ENCODE results near the gene DLG2.

DNA sequence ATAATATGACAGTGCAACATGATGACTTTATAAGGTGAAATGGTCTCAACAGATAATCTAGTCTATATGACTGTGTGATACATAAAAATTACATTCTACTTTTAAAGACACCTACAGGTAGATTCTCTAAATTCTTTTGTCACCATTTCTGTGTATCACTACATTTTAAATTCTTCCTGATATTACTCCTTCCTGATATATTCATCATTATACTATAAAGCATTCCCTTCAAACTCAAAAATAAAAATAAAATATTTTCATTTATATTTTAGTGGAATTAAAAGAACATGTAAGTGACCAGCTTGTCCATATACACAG, 1062.3 kb downstream of the DLG2 start:
- TF ChIP-seq, protein P1, sequence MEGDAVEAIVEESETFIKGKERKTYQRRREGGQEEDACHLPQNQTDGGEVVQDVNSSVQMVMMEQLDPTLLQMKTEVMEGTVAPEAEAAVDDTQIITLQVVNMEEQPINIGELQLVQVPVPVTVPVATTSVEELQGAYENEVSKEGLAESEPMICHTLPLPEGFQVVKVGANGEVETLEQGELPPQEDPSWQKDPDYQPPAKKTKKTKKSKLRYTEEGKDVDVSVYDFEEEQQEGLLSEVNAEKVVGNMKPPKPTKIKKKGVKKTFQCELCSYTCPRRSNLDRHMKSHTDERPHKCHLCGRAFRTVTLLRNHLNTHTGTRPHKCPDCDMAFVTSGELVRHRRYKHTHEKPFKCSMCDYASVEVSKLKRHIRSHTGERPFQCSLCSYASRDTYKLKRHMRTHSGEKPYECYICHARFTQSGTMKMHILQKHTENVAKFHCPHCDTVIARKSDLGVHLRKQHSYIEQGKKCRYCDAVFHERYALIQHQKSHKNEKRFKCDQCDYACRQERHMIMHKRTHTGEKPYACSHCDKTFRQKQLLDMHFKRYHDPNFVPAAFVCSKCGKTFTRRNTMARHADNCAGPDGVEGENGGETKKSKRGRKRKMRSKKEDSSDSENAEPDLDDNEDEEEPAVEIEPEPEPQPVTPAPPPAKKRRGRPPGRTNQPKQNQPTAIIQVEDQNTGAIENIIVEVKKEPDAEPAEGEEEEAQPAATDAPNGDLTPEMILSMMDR (IDR thresholded peaks at IDR 0.05): no peak
- no peak for TF ChIP-seq POLR2A (IDR thresholded peaks at IDR 0.05)

Measured in tibial nerve (tissue), 3 donors.